C4-2B (cell line): Measurements from ENCODE around the gene GDF11.

Experiments used
- H3K27ac ChIP-seq: fragments of 450-650 bp; 2 replicates; pipeline ENCODE4 v1.5.1; 2017
- CTCF ChIP-seq: fragments of 450-650 bp; conservative IDR thresholded peaks from 2 replicates; pipeline ENCODE4 v1.5.1; 2017; ENCODE audit warnings: mild to moderate bottlenecking
- ZFX ChIP-seq: fragments of 450-650 bp; IDR thresholded peaks from 2 replicates; pipeline ENCODE4 v1.6.1; 2017

The GDF11 gene

GRCh38 chr12:55733858-55734257 is 9.1 kb upstream of the GDF11 start:
- TF ChIP-seq CTCF (no peak), ZFX (no peak)
- no peak overlapping the region for H3K27ac ChIP-seq

- TF ChIP-seq CTCF = no peak
- no peak for TF ChIP-seq ZFX
- H3K27ac ChIP-seq = no peak overlapping the region
Observed at GRCh38 chr12:55734595-55734994, 8.3 kb upstream of the GDF11 start.

- no peak overlapping the region for H3K27ac ChIP-seq
- no peak for TF ChIP-seq ZFX
- no peak for TF ChIP-seq CTCF
Observed at GRCh38 chr12:55736076-55736475, 6.8 kb upstream of the GDF11 start.

GRCh38 chr12:55736780-55737580 is 5.9 kb upstream of the GDF11 start:
- TF ChIP-seq ZFX (no peak), CTCF (peak; percentile 87)
- H3K27ac ChIP-seq = no peak overlapping the region

GRCh38 chr12:55737581-55738122 is 5.3 kb upstream of the GDF11 start:
- no peak for TF ChIP-seq ZFX
- peak; percentile 29; the same call in 1 of the 2 replicates for TF ChIP-seq CTCF
- no peak overlapping the region; the same call in 1 of the 2 replicates for H3K27ac ChIP-seq

- H3K27ac ChIP-seq = peak overlapping the region; percentile 1; the same call in 1 of the 2 replicates
Observed at GRCh38 chr12:55738123-55739024, 4.5 kb upstream of the GDF11 start.

More at GRCh38 chr12:55738123-55739024, 4.5 kb upstream of the GDF11 start:
- TF ChIP-seq ZFX = no peak
- peak; percentile 85 for TF ChIP-seq CTCF
